Neuronal stem cell (in vitro differentiated cells): ENCODE results near the gene SAFB2.
"Not testable (repeated sequence)": the region's sequence is repeated elsewhere in the genome, so short reads cannot be mapped to it uniquely, and the experiment has no call there.

ENCODE experiments used
- DNase-seq: peaks from one replicate; pipeline ENCODE4 v3.0.0-alpha.2; 2013; ENCODE audit warnings: low spot score
- H2AFZ ChIP-seq: one replicate; pipeline ENCODE4 v1.6.1; 2013; ENCODE audit warnings: mild to moderate bottlenecking, low read length, inconsistent platforms
- H2AK5ac ChIP-seq: 2 replicates; pipeline ENCODE4 v1.6.1; 2013; ENCODE audit warnings: low read depth, mild to moderate bottlenecking, inconsistent platforms, low read length, moderate library complexity, mixed read lengths
- H2BK120ac ChIP-seq: 2 replicates; pipeline ENCODE4 v1.6.1; 2013; ENCODE audit warnings: low read depth, mild to moderate bottlenecking, inconsistent platforms, low read length, moderate library complexity, mixed read lengths
- H2BK12ac ChIP-seq: one replicate; pipeline ENCODE4 v1.6.1; 2013; ENCODE audit warnings: low read length, inconsistent platforms
- H2BK15ac ChIP-seq: 2 replicates; pipeline ENCODE4 v1.6.1; 2013; ENCODE audit warnings: mild to moderate bottlenecking, low read length, inconsistent platforms, mixed read lengths
- H2BK5ac ChIP-seq: one replicate; pipeline ENCODE4 v1.6.1; 2013; ENCODE audit warnings: inconsistent platforms, mild to moderate bottlenecking, low read length, moderate library complexity
- H3K14ac ChIP-seq: one replicate; pipeline ENCODE4 v1.6.1; 2013; ENCODE audit warnings: low read length, inconsistent platforms
- H3K18ac ChIP-seq: 2 replicates; pipeline ENCODE4 v1.6.1; 2013; ENCODE audit warnings: low read length, inconsistent platforms
- H3K23ac ChIP-seq: 2 replicates; pipeline ENCODE4 v1.6.1; 2013; ENCODE audit warnings: low read depth, mild to moderate bottlenecking, mixed read lengths, low read length, inconsistent platforms; ENCODE audit not compliant: poor library complexity
- H3K27ac ChIP-seq: replicated peaks from 3 replicates; pipeline ENCODE4 v1.5.1; 2013; ENCODE audit warnings: low read length, inconsistent platforms
- H3K27me3 ChIP-seq, 3 experiments: 2 replicates each; pipeline ENCODE4 v1.6.1; 2013; ENCODE audit warnings: low read length in 3 of 3, mild to moderate bottlenecking in 2 of 3, inconsistent platforms in 1 of 3, low read depth in 1 of 3, mixed read lengths in 1 of 3, moderate library complexity in 1 of 3; ENCODE audit not compliant: control insufficient read depth in 3 of 3, insufficient read depth in 3 of 3
- H3K36me3 ChIP-seq, 2 donors: replicated peaks in 1 of 2; 2 replicates each; pipeline ENCODE4 v1.6.1; 2013; ENCODE audit warnings: low read length in 2 of 2; ENCODE audit not compliant: control insufficient read depth in 2 of 2, insufficient read depth in 2 of 2
- H3K4ac ChIP-seq: 2 replicates; pipeline ENCODE4 v1.6.1; 2013; ENCODE audit warnings: inconsistent platforms, mild to moderate bottlenecking, low read length, moderate library complexity
- H3K4me1 ChIP-seq, 2 donors: 1 replicate in 1 of 2; 2 replicates in 1 of 2; pipeline ENCODE4 v1.6.1; 2013; ENCODE audit warnings: low read length in 2 of 2, low read depth in 1 of 2; ENCODE audit not compliant: control insufficient read depth in 2 of 2, insufficient read depth in 1 of 2
- H3K4me2 ChIP-seq: one replicate; pipeline ENCODE4 v1.6.1; 2013; ENCODE audit warnings: mild to moderate bottlenecking, low read length, inconsistent platforms; ENCODE audit not compliant: insufficient read depth, poor library complexity, severe bottlenecking
- H3K4me3 ChIP-seq, 2 donors: 2 replicates each; pipeline ENCODE4 v1.5.1; 2013; ENCODE audit warnings: low read length in 2 of 2, mild to moderate bottlenecking in 2 of 2, inconsistent platforms in 1 of 2, moderate library complexity in 1 of 2
- H3K79me1 ChIP-seq: one replicate; pipeline ENCODE4 v1.6.1; 2013; ENCODE audit warnings: low read depth, mild to moderate bottlenecking, inconsistent platforms, low read length, moderate library complexity
- H3K9ac ChIP-seq: one replicate; pipeline ENCODE4 v1.6.1; 2013; ENCODE audit warnings: mild to moderate bottlenecking, low read depth, low read length, inconsistent platforms; ENCODE audit not compliant: poor library complexity
- H3K9me3 ChIP-seq, 2 donors: replicated peaks in 1 of 2; 2 replicates each; pipeline versions ENCODE3 to v1.6.1; 2013; ENCODE audit warnings: low read length in 2 of 2, mild to moderate bottlenecking in 2 of 2, inconsistent platforms in 1 of 2, low read depth in 1 of 2, mixed read lengths in 1 of 2, moderate library complexity in 1 of 2; ENCODE audit not compliant: control insufficient read depth in 2 of 2, insufficient read depth in 1 of 2
- H4K8ac ChIP-seq: one replicate; pipeline ENCODE4 v1.6.1; 2013; ENCODE audit warnings: low read depth, mild to moderate bottlenecking, inconsistent platforms, low read length, moderate library complexity
- H4K91ac ChIP-seq: one replicate; pipeline ENCODE4 v1.6.1; 2013; ENCODE audit warnings: low read length, low read depth, mild to moderate bottlenecking, inconsistent platforms; ENCODE audit not compliant: poor library complexity
- WGBS, 2 donors: extraction: QIAGEN DNeasy Blood & Tissue Kit; methylation state at CpG; one replicate each; pipeline ENCODE4 v1.1.7; 2013; ENCODE audit warnings: missing lambda C conversion rate in 2 of 2, mixed read lengths in 1 of 2; ENCODE audit not compliant: insufficient read length in 2 of 2, insufficient replicate concordance in 1 of 2; ENCODE audit errors: extremely low coverage in 2 of 2; 5-methylcytosine and 5-hydroxymethylcytosine counted together

SAFB2 gene

DNA sequence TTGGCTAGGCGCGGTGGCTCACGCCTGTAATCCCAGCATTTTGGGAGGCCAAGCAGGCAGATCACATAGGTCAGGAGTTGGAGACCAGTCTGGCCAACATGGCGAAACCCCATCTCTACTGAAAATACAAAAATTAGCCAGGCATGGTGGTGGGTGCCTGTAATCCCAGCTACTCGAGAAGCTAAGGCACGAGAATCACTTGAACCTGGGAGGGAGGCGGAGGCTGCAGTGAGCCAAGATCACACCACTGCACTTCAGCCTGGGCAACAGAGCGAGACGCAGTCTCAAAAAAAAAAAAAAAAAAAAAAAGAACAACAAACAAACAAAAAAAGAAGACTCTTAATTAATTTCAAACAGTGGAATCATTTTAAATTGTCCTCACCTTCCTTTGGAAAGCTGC lies 13.8 kb downstream of the SAFB2 start:
- H2BK5ac ChIP-seq, DNase-seq, H3K18ac ChIP-seq, H4K91ac ChIP-seq, H2AK5ac ChIP-seq, H3K14ac ChIP-seq, H2AFZ ChIP-seq, H3K23ac ChIP-seq, H3K4me2 ChIP-seq, H3K9me3 ChIP-seq, H3K4ac ChIP-seq, H3K4me3 ChIP-seq, H3K27ac ChIP-seq, H3K4me1 ChIP-seq, H3K9ac ChIP-seq, H2BK15ac ChIP-seq, H4K8ac ChIP-seq, H2BK12ac ChIP-seq, H3K79me1 ChIP-seq, H3K27me3 ChIP-seq, H2BK120ac ChIP-seq: not testable (repeated sequence)
- H3K36me3 ChIP-seq: peaks cover 54 to 90% of the 10 kb centered on the region in 2 donors
- WGBS, 2 donors: no CpG with 5 or more reads among the region's 9 CpGs

- no peak overlapping the region for H2AK5ac ChIP-seq
- WGBS, 2 donors: no CpG with 5 or more reads among the region's 10 CpGs
- H3K4me1 ChIP-seq: no peaks in the 10 kb centered on the region
- H3K18ac ChIP-seq: no peak overlapping the region
- H3K4me2 ChIP-seq: no peak overlapping the region
- H3K27me3 ChIP-seq: no peaks in the 10 kb centered on the region
- no peak overlapping the region for H3K4me3 ChIP-seq
- H2BK5ac ChIP-seq: no peak overlapping the region
- no peaks in the 10 kb centered on the region for H3K9me3 ChIP-seq
- no peak overlapping the region for H2BK120ac ChIP-seq
- H3K27ac ChIP-seq: no peak overlapping the region
- H4K91ac ChIP-seq: no peak overlapping the region
- H3K36me3 ChIP-seq: peaks cover 54 to 90% of the 10 kb centered on the region in 2 donors
- no peak overlapping the region for H3K14ac ChIP-seq
- H2BK15ac ChIP-seq: no peak overlapping the region
- H4K8ac ChIP-seq: no peak overlapping the region
- H3K9ac ChIP-seq: no peak overlapping the region
- H2AFZ ChIP-seq: no peak overlapping the region
- H2BK12ac ChIP-seq: no peak overlapping the region
- H3K79me1 ChIP-seq: peaks cover 5% of the 10 kb centered on the region
- DNase-seq: no peak
- no peak overlapping the region for H3K23ac ChIP-seq
- no peak overlapping the region for H3K4ac ChIP-seq
These were observed 14.3 kb downstream of the SAFB2 start for GRCh38 chr19:5608291-5608690.

- Histone ChIP-seq H3K36me3 (peaks cover 49 to 90% of the 10 kb centered on the region in 2 donors), H3K27ac (no peak overlapping the region)
These were observed 15.0 kb downstream of the SAFB2 start for GRCh38 chr19:5607318-5608275.

GRCh38 chr19:5605362-5605761 lies 17.2 kb downstream of the SAFB2 start:
- Histone ChIP-seq H3K18ac (no peak overlapping the region), H2BK12ac (no peak overlapping the region), H3K4me2 (no peak overlapping the region), H3K4ac (no peak overlapping the region), H3K14ac (no peak overlapping the region), H3K27ac (no peak overlapping the region), H3K4me3 (no peak overlapping the region), H3K9ac (no peak overlapping the region), H3K23ac (no peak overlapping the region), H3K79me1 (peaks cover 5% of the 10 kb centered on the region), H3K27me3 (no peaks in the 10 kb centered on the region), H2BK15ac (no peak overlapping the region), H3K9me3 (no peaks in the 10 kb centered on the region), H2AFZ (no peak overlapping the region), H2BK5ac (no peak overlapping the region), H4K8ac (no peak overlapping the region), H2AK5ac (no peak overlapping the region), H3K4me1 (no peaks in the 10 kb centered on the region), H4K91ac (no peak overlapping the region), H3K36me3 (peaks cover 55 to 94% of the 10 kb centered on the region in 2 donors), H2BK120ac (no peak overlapping the region)
- WGBS, 2 donors: no CpG with 5 or more reads among the region's 3 CpGs
- no peak for DNase-seq

More at GRCh38 chr19:5607318-5608275, 15.0 kb downstream of the SAFB2 start:
- no peaks in the 10 kb centered on the region for H3K9me3 ChIP-seq
- no peak overlapping the region for H2BK120ac ChIP-seq
- no peak overlapping the region for H2AFZ ChIP-seq
- H3K4ac ChIP-seq: no peak overlapping the region
- H3K4me1 ChIP-seq: no peaks in the 10 kb centered on the region
- no peak overlapping the region for H2BK12ac ChIP-seq
- no peaks in the 10 kb centered on the region for H3K27me3 ChIP-seq
- WGBS, 2 donors: no CpG with 5 or more reads among the region's 16 CpGs
- no peak overlapping the region for H3K9ac ChIP-seq
- H3K4me2 ChIP-seq: no peak overlapping the region
- H2BK15ac ChIP-seq: no peak overlapping the region
- no peak overlapping the region for H3K23ac ChIP-seq
- H2AK5ac ChIP-seq: no peak overlapping the region
- H3K4me3 ChIP-seq: no peak overlapping the region
- H3K18ac ChIP-seq: no peak overlapping the region
- H3K14ac ChIP-seq: no peak overlapping the region
- no peak for DNase-seq
- peaks cover 5% of the 10 kb centered on the region for H3K79me1 ChIP-seq
- H2BK5ac ChIP-seq: no peak overlapping the region
- no peak overlapping the region for H4K8ac ChIP-seq
- H4K91ac ChIP-seq: no peak overlapping the region
